HG02884 (cell line): ENCODE data around the gene NREP.

ENCODE experiments used
- ATAC-seq: cut with Tn5 transposase; IDR thresholded peaks from one replicate; pipeline ENCODE4 v1.9.1; 2021; ENCODE audit warnings: mild to moderate bottlenecking, moderate library complexity; ENCODE audit not compliant: unreplicated experiment

The NREP gene

DNA sequence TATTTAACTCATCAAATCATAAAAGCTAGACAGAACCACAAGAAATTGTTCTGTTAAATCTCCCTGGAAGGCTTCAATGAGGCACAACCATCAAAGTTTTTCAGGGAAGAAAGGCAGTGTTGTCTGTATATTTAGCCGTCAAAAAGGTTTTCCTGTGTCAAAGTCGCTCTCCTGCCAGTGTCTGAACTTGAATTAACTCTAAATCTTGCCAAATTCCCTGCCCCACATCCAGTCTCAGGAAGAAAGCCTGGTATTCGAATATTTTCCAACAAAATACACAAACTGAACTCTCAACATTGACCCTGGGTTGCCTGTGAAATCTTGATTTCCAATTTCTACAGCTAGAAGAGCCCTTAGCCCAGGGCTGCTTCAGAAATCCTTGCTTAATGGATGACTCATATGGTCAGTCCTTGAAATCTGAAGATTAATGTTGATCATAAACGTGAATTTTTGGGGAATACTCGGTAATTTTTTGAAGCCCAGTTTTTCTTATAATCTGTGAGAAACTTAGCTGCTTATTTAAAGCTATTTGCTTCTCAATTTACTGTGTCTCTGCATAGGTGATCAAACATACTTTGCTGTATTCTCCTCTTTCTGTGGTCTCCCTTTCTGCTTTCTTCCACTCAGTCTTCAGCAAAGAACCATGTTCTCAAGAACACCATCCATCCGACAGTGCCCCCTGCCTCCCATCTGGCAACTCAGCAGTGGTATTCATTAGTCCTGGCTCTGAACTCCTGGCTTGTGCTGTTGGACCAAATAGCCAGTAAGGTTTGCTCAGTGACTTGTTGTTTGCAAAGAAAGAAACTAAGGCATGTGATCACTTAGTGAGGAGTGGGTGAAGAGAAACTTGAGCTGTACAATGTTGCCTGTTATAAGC lies 58.9 kb downstream of the NREP start:
- no peak for ATAC-seq

DNA sequence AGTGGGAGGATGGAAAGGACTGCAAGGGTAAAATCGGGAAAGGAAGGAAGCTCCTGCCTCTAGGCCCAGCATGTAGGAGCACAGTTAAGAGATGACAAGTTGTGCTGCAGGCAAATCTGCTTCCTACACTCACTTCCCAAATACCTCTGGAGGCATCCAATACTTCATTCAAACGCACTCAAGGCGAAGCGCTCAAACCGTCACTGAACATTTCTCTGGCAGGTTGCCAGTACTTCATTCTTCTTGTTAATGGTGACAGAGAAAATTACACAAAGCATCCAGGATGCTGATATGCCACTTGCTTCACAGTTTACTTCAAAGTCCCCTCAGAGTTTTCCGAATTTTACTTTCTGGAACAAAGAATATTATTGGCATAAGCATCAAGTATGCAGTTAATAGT lies 59.8 kb downstream of the NREP start:
- ATAC-seq, result no peak

DNA sequence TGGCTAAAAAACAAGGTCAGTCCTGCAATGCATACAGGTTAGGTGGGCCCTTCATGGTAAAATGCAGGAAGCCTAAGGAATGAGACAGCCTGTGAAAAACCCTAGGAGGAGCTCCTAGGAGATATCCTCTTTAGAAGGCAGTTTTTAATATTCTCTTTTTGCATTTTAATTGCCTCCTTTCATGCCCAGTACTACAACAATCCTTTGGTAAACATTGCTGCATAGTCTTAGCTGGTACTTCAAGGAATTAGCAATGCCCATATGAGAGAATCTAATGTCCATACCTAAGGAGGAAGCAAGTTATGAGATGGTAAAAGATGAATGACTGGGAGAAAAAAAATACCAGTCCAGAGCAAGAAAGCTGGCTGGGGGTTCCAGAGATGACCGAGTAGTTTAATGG lies 61.0 kb downstream of the NREP start:
- ATAC-seq, result no peak

DNA sequence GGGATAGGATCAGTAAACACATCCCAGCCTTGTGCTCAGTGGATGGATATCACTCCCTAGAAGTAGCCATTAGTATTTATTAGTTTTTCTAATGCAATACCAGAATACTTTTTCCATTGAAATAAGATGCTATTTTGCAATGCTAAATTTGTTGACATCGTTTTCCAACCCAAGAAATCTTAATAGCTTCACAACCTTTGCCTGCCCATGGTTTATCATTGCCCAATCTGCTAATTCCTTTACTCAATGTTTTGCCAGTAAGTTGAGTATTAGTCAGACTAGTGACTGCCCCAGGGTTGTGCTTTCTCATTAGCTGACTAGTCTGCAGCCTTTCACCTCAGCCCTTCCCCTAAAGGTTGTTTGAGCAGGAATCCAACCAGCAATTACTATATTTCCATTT lies 62.9 kb downstream of the NREP start:
- ATAC-seq, result no peak

DNA sequence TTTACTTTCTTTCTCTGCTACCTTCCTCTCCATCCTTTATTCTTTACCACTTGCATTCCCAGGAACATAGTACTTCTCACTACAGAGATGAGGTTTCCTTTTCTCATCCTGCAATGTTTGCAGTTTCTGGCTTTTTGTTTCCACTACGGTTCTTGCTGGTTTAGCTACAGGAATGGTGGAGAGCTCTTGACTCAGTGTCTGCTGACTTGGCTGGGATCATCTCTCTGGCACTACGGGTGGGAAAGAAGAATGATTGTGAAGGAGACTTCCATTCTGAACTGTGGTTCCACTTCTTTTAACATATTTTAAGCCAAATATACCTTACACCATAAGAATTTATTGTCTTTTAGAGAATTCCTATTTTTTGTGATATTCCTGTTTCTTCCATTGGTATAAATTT lies 65.1 kb downstream of the NREP start:
- no peak for ATAC-seq

DNA sequence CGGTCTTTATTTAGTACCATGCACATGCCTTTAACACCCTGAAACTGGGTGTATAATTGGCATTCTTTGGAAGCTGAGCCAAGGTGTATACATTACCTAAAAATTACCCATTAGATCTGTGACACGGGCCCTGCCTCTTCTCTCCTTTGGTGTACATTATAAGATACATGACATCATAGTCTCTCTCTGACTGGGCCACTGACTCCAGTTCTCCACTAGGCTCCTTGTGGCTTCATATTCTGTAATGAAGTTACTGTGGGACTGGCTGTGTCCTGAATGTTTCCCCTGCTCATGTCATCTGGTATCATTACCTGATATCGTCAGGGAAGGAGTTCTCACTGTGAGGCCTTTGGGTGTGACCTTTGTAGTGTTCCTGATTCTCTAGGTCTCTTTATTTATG lies 65.5 kb downstream of the NREP start:
- ATAC-seq, result no peak

DNA sequence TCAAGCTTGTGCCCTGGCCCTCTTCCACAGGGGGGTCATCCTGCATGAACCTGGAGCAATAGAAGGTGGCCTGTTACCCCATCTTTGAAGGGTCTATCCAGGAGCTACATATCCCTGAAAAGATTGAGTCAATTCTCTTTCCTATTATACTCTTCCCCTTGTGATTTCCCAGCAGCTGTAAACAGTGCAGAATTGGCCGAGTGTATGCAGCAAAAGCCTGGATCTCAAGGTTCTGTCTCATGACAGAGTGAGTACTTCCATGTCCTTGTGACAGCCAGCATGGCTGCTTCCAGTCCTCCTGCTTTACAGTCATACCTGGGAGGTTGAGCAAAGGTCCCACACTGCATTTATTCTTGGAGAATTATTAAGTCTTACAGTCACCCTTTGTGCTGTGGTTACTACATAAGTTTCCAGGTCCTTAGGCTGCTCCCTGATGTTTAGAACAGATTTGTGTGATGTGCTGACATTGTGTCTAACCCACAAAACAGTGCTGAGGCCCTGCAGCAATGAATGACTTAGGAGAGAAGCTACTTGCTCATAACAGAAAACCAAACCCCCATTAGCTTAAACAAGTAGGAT lies 67.5 kb downstream of the NREP start:
- no peak for ATAC-seq

DNA sequence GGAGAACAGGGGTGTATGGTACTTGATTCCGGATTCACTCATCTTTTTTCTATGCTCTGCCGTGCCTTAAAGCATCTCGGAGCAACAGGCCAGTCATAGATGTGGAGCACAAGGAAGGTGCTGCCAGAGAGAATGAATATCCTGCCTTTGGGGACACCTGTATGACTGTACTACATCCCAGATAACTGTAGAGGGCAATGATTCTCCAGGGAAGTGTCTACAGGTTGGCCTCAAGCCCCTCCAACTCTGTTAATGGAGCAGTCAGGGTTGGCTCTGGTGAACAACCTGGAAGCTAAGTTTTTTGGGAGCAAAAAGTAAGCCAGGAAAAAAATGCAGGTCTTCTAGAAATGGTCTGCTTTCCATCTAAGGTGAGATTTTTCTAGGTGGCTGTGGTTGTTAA lies 71.0 kb downstream of the NREP start:
- no peak for ATAC-seq

DNA sequence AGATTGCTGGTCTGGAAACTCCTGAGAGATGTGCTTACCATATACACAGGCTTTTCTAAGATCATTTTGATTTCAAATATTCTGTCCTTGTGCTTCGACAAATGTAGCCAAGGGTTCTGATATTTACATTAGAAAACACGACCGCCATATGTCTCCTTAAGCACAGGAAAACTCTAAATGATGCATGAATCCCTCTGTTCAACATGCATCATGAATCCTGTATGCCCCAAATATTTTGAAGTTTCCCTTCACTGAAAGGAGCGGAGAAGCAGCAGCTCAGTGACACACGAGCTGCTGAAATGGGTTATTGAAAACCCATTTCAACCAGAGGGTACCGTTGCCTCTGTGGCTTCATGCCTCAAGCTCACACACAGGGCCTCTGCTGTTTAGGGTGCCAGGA lies 74.4 kb downstream of the NREP start:
- no peak for ATAC-seq

DNA sequence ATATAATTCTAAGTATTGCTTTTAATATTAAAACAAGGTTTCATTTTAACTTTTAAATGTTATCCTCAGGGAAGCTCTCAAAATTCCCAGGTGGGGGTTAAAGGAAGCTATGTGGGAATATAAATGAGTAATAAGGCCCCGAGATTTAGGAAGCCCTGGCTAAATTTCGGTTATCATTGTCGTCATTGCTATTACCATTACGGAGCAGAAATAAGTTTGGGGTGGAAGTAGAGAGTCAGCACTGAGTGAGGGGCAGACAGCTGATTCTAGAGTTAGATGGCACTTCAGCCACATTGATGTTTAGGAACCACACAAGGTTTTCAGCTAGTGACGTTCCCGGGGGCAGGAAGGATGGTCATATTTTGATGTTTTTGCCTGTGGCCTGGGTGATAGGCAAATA lies 74.9 kb downstream of the NREP start:
- no peak for ATAC-seq

DNA sequence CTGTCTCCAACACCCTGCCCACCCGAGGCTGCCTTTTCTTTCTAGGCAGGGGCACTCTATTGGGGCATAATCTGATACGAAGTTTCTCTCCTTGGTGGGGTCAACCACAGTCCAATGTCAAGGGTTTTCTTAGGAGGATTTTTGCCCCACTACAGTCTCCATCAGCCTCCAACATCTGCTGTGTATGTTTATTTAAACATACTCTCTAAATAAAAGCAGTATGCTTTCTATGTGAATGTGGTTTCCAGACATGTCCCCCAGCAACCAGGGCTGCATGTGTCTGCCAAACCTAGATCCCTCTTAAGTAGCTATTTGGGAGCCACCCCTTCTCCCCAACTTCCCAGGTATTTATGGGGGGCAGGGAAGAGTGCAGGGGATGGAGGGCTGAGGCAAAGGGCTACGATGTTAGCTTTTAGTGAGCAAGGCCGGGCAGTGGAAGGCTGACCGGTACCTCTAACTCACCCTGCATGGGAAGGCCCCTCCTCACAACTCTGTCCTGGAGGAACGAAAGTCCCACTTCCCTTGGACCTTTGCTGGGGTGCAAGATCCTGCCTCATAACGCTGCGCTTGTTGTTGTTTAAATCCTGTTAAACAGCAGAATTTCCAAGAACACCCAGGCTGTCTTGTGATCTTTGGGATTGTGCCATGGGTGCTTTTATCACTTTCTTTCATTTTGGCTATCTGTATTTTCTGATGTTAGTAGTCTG lies 75.4 kb downstream of the NREP start:
- ATAC-seq, result no peak

DNA sequence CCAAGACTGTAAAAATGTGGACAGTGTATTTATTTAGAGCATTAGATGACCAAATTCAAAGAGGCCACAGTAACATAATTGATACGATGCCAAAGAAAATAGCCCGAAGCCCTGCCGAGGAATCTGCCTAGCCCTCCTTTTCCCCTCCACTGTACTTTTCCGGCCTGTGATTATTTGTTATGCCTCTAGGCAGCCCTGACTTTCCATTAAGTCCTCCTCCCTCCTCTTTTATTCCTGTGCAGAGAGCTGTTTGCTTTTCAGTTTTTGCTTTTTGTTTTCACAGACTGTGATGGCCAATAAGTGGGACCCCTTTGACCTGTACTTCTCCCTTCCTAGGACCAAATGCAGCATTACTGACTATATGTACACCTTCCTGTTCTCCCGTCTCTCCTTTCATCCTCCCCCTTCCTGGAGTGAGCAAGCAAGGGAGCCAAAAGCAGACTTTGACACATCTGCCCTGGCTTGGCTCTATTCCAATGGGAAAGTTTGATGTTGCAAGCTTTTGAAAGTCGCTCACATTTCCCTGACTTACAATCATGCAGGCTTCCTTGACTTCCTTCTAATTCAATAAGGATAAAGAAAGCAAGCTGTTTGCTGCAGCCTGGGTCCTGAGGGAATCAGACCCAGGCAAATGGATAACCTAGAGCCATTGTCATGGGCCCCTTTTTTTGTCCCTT lies 76.1 kb downstream of the NREP start:
- ATAC-seq, result no peak

DNA sequence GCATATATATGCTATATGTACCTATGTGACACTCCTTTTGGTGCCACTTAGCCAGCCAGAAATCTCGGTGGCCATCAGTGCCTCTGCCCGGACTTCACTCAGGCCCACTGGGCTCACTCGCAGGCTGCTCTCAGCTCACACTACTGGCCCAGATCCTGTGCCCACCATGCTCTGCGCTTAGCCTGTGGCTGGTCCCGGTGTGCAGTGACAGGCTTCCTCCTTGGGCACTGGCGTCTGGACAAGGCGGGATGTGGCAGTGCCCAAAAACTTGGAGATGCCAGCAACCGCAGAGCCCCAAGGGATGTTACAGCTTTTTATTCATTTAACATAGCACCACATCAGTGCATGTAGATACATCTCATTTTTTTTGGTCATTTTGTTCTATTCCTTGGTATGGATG lies 77.4 kb downstream of the NREP start:
- no peak for ATAC-seq
